ENCODE measurements around the gene SASH3.
"Not testable (repeated sequence)": the region's sequence is repeated elsewhere in the genome, so short reads cannot be mapped to it uniquely, and the experiment has no call there.

The SASH3 gene

DNA sequence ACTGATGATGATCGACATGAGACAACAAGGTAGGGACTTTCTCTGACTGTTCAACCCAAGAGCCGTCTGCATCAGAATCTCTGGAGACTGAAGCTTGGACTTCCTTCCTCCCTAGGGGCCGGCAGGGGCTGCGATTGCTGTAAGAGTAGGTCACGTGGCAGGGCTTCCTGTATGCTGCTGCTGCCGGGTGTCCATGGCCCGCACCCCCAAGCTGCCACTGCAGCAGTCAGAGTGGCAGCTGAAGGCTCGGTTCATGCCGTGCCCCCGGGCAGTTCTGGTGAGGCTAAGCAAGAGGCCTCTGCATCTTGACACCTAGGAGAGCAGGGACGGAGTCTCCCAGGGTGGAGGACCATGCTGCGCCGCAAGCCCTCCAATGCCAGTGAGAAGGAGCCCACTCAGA, at the start of gene SASH3:
Gene SASH3 (plus strand): TSS at position 203 of the 400 bp plus-strand sequence. CDS start 149 bp downstream, at position 352.
- in situ Hi-C loops (cut with MboI; ENCODE audit: low sequenced_read_pairs) = no loop called here

- in situ Hi-C loops (cut with MboI; ENCODE audit: low sequenced_read_pairs) = no loop called here
Measured at GRCh38 chrX:129731228-129731627, 48.5 kb upstream of the SASH3 start.

DNA sequence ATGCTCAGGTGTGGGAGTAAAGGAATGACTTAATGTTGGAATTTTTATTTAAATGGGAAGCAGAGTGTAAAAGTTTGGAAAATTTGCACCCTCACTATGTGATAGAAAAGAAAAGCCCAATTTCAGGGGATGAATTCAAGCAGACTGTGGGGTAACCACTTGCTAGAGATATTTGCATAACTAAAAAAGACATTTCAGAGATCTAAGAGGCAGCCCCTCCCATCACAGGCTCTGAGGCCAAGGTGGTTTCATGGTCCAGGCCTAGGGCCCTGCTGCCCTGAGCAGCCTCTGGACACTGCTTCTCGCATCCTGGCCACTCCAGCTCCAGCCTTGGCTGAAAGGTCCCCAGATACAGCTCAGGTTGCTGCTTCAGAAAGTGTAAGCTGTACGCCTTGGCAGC, 46.9 kb upstream of the SASH3 start:
- in situ Hi-C loops (cut with MboI; ENCODE audit: low sequenced_read_pairs) = no loop called here

DNA sequence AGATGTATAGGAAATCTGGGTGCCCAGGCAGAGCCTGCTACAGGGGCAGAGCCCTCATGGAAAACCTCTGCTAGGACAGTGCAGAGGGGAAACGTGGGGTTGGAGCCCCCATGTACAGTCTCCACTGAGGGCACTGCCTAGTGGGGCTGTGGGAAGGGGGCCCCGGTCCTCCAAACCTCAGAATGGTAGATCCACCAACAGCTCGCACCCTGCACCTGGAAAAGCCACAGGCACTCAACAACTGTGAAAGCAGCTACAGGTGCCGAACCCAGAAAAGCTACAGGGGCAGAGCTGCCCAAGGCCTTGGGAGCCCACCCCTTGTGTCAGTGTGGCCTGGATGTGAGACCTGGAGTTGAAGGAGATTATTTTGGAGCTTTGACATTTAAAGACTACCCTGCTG, 46.4 kb upstream of the SASH3 start:
- in situ Hi-C loops (cut with MboI; ENCODE audit: low sequenced_read_pairs) = no loop called here

DNA sequence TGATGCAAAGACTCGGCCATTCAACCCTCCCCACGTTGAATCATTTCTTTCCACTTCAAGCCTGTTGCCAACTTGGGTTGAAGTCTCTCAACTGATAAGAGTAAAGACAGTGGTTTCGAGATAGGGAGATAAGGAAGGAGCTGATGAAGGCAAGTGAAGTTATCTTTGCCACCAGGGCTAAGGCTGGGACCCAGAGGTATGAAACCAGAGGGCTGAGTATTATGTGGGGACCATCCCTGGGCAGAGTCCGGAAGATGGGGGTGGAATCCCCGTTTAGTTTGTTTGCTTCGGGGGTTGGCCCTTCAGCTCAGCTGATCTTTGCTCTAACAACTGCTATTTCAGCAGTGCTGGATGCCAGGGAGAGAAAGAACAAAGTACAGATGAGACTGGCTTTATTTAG, 43.3 kb upstream of the SASH3 start:
- in situ Hi-C loops (cut with MboI; ENCODE audit: low sequenced_read_pairs) = no loop called here

GRCh38 chrX:129737916-129738315, 41.8 kb upstream of the SASH3 start:
- in situ Hi-C loops (cut with MboI; ENCODE audit: low sequenced_read_pairs) = no loop called here

GRCh38 chrX:129738466-129739308, 41.1 kb upstream of the SASH3 start, which contains the start of gene XPNPEP2:
Gene XPNPEP2 (plus strand): TSS chrX:129738979. CDS start chrX:129739214, 235 bp downstream.
- in situ Hi-C loops (cut with MboI; ENCODE audit: low sequenced_read_pairs) = no loop called here

GRCh38 chrX:129739578-129739977, 40.2 kb upstream of the SASH3 start:
- in situ Hi-C loops (cut with MboI; ENCODE audit: low sequenced_read_pairs) = no loop called here

GRCh38 chrX:129741880-129742758, 37.6 kb upstream of the SASH3 start:
- in situ Hi-C loops (cut with MboI; ENCODE audit: low sequenced_read_pairs) = no loop called here

- in situ Hi-C loops (cut with MboI; ENCODE audit: low sequenced_read_pairs) = not testable (repeated sequence)
Measured at GRCh38 chrX:129742759-129743152, 37.0 kb upstream of the SASH3 start.

DNA sequence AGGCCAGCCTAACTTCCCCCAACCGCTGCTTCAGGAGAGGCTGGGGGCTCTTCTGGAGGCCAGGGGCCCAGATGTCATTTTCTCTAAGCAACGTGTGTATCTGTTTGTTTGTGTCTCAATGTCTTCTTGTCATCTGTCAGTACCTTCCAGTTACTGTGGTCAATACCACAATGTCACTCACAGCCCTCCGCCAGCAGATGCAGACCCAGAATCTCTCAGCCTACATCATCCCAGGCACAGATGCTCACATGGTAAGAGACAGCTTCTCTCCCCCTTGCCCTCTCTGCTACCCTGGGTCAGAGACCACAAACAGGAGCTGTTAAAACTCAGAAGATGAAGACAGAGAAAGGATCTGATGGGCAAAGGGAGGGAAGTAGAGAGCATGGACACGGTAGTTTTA, 35.9 kb upstream of the SASH3 start:
- in situ Hi-C loops (cut with MboI; ENCODE audit: low sequenced_read_pairs) = no loop called here

- in situ Hi-C loops (cut with MboI; ENCODE audit: low sequenced_read_pairs) = no loop called here
Measured at GRCh38 chrX:129744861-129745321, 34.9 kb upstream of the SASH3 start.

DNA sequence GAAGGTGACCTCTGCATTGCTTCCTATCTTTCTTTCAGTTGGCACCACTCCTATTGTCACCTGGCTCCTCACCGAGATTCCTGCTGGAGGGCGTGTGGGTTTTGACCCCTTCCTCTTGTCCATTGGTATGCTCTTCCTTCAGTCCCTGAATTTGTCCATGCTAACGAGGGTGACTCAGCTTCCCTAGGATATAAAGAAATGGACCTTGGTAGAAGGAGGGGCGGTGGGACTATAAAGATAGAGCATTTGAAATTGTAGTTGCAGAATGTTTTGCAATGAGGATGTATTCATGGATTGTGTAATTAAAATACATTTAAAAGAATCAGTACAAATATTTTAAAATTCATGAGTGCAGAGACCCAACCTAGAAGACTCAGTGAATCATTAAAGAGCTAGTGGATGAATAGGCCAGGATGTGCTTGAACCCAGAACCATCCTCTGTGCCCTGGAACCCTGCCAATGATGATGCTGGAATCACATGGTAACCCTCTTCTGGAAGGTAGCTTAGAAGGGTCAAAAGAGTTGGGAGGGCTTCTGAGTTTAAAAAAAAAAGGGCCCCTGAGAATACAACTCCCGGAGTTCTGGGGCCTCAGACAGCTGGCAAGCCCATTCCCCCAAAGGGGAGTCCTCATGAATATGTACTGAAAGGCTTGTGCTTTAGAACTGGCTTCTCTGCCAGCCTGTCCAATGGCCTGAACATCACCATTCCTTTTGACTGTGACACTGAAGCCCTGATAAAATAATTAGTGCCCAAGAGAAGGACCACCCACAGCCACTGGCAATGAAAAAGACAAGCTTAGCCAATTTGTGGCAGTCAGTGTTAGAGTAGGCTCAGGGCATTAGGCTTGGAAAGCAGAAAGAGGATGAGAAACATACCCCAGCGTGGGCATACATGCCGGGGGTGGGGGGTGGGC, 32.9 kb upstream of the SASH3 start:
- in situ Hi-C loops (cut with MboI; ENCODE audit: low sequenced_read_pairs) = no loop called here

GRCh38 chrX:129747533-129747932, 32.2 kb upstream of the SASH3 start:
- in situ Hi-C loops (cut with MboI; ENCODE audit: low sequenced_read_pairs) = no loop called here

- in situ Hi-C loops (cut with MboI; ENCODE audit: low sequenced_read_pairs) = no loop called here
Measured at GRCh38 chrX:129748305-129748704, 31.4 kb upstream of the SASH3 start.

GRCh38 chrX:129749069-129749468, 30.7 kb upstream of the SASH3 start:
- in situ Hi-C loops (cut with MboI; ENCODE audit: low sequenced_read_pairs) = no loop called here

GRCh38 chrX:129750971-129751370, 28.8 kb upstream of the SASH3 start:
- in situ Hi-C loops (cut with MboI; ENCODE audit: low sequenced_read_pairs) = no loop called here

GRCh38 chrX:129754056-129755024, 25.4 kb upstream of the SASH3 start:
- in situ Hi-C loops (cut with MboI; ENCODE audit: low sequenced_read_pairs) = no loop called here
